ENCODE data around the gene PPP4C. TPM values are rescaled to one million over a fixed set of nuclear protein-coding genes. Genes with fewer than 3 reads are reported as not detected.

The PPP4C gene
- total RNA-seq, 1 experiment from 2014 or later = 93.2 TPM

DNA sequence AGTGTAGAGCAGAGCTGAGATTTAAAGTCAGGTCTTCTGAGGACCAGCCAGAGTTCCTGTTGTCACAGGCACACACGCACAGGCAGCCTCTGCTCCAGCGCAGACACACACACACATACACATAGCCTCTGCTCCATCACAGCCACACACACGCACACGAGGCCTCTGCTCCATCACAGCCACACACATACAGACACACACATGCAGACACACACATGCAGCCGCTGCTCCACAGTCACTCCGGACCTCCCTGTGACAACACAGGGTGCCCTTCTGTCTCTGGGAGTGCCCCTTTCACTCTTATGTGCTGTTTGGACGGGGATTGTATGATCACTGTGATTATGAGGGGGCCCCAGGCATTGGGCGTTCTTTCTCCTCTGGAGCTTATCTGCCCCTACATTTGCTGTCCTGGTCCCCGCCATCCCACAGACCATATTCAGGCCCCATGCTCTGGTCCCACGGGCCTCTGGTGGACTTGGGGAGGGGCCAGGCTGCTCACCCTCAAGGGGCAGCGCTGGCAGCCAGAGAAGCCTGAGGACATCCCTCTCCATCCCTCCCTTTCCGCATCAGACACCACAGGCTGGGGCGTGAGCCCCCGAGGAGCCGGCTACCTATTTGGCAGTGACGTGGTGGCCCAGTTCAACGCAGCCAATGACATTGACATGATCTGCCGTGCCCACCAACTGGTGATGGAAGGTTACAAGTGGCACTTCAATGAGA is 8.5 kb downstream of the PPP4C start:
- H3K4me3 Mint-ChIP-seq (ENCODE audit: unreplicated experiment) = no peak overlapping the region
- no peak for TF ChIP-seq CTCF (IDR thresholded peaks at IDR 0.05; ENCODE audit: unreplicated experiment)
- ChIA-PET POLR2A (interaction anchor here (0.5 to 2.0 kb wide), 5 partner anchors 8 to 408 kb away, joined by 3 to 9 read pairs (median 5); partner anchors contain the start of genes ALDOA, PAGR1, PPP4C and YPEL3), CTCF (interaction anchor here (0.7 kb wide), 1 partner anchor 497 kb away, joined by 4 read pairs; no protein-coding TSS in a partner anchor)
- H3K27ac Mint-ChIP-seq (ENCODE audit: low read depth, unreplicated experiment) = no peak overlapping the region
- DNase-seq (ENCODE audit: unreplicated experiment) = no peak
- BruUV-seq (replicated peaks) = no TSS peak
- intact Hi-C loops (cut with micrococcal nuclease) = no loop called here
- no peaks in the 10 kb centered on the region for H3K9me3 Mint-ChIP-seq (ENCODE audit: unreplicated experiment)
- H3K4me1 Mint-ChIP-seq (ENCODE audit: insufficient read depth, unreplicated experiment) = peaks cover 5% of the 10 kb centered on the region
- H3K27me3 Mint-ChIP-seq (ENCODE audit: insufficient read depth, unreplicated experiment) = no peaks in the 10 kb centered on the region
- peaks cover 50% of the 10 kb centered on the region for H3K36me3 Mint-ChIP-seq (ENCODE audit: insufficient read depth, unreplicated experiment)

GRCh38 chr16:30084816-30085159 is 9.0 kb downstream of the PPP4C start:
- H3K27ac Mint-ChIP-seq (ENCODE audit: low read depth, unreplicated experiment) = no peak overlapping the region
- H3K9me3 Mint-ChIP-seq (ENCODE audit: unreplicated experiment) = no peaks in the 10 kb centered on the region
- H3K27me3 Mint-ChIP-seq (ENCODE audit: insufficient read depth, unreplicated experiment) = no peaks in the 10 kb centered on the region
- ChIA-PET POLR2A (interaction anchor here (0.5 to 2.0 kb wide), 5 partner anchors 9 to 408 kb away, joined by 3 to 9 read pairs (median 5); partner anchors contain the start of genes ALDOA, PAGR1, PPP4C and YPEL3), CTCF (interaction anchor here (0.7 kb wide), 1 partner anchor 497 kb away, joined by 4 read pairs; no protein-coding TSS in a partner anchor)
- no peak for DNase-seq (ENCODE audit: unreplicated experiment)
- BruUV-seq (replicated peaks) = no TSS peak
- intact Hi-C loops (cut with micrococcal nuclease) = no loop called here
- H3K36me3 Mint-ChIP-seq (ENCODE audit: insufficient read depth, unreplicated experiment) = peaks cover 45% of the 10 kb centered on the region
- H3K4me3 Mint-ChIP-seq (ENCODE audit: unreplicated experiment) = no peak overlapping the region
- H3K4me1 Mint-ChIP-seq (ENCODE audit: insufficient read depth, unreplicated experiment) = peaks cover 5% of the 10 kb centered on the region
- no peak for TF ChIP-seq CTCF (IDR thresholded peaks at IDR 0.05; ENCODE audit: unreplicated experiment)

DNA sequence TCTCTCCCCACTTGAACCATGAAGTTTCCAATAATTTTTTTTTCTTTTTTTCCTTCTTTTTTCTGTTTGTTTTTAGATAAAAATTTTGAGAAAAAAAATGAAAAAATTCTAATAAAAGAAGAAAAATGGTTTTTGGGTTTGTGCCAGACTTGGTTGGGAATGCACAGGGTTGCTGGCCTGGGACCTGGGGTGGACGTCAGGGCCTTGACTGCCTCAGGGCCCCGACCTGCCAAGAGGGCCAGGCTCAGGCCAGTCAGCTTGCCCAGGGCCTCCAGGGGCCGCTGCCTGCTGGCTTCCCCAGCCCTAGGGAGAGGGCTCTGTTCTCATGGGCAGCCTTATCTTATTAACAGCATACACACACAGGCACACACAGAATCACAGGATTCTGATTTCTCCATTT is 9.5 kb downstream of the PPP4C start:
- no TSS peak for BruUV-seq (replicated peaks)
- Mint-ChIP-seq H3K27ac (ENCODE audit: low read depth, unreplicated experiment) (no peak overlapping the region), H3K36me3 (ENCODE audit: insufficient read depth, unreplicated experiment) (peaks cover 41% of the 10 kb centered on the region), H3K9me3 (ENCODE audit: unreplicated experiment) (no peaks in the 10 kb centered on the region), H3K4me1 (ENCODE audit: insufficient read depth, unreplicated experiment) (peaks cover 8% of the 10 kb centered on the region), H3K4me3 (ENCODE audit: unreplicated experiment) (no peak overlapping the region), H3K27me3 (ENCODE audit: insufficient read depth, unreplicated experiment) (no peaks in the 10 kb centered on the region)
- intact Hi-C loops (cut with micrococcal nuclease) = no loop called here
- no peak for DNase-seq (ENCODE audit: unreplicated experiment)
- ChIA-PET POLR2A (interaction anchor here (0.5 to 2.0 kb wide), 5 partner anchors 9 to 409 kb away, joined by 3 to 9 read pairs (median 5); partner anchors contain the start of genes ALDOA, PAGR1, PPP4C and YPEL3), CTCF (interaction anchor here (0.7 kb wide), 1 partner anchor 496 kb away, joined by 4 read pairs; no protein-coding TSS in a partner anchor)
- TF ChIP-seq CTCF (IDR thresholded peaks at IDR 0.05; ENCODE audit: unreplicated experiment) = no peak

DNA sequence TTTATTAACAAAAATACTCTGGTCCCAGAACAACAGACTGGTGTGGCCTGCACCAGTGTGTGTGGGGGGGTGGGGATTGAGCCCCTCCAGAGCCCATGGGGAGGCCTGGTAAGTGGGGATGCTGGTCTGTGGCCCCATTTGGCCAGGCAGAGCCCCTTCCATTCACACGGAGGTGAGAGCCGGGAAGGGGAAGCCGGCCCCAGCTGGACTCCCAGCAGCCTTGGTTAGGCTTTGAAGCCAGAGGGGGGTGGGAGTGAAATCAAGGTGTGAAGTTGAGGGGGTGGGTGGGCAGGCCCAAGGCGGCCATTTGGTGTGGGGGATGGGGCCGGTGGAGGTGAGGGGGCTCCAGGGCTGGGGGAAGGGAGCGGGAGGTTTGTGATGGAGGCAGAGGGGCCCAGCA is 10.0 kb downstream of the PPP4C start:
- no peak for TF ChIP-seq CTCF (IDR thresholded peaks at IDR 0.05; ENCODE audit: unreplicated experiment)

More for the DNA sequence above, 10.0 kb downstream of the PPP4C start:
- Mint-ChIP-seq H3K27me3 (ENCODE audit: insufficient read depth, unreplicated experiment) (no peaks in the 10 kb centered on the region), H3K4me3 (ENCODE audit: unreplicated experiment) (no peak overlapping the region), H3K27ac (ENCODE audit: low read depth, unreplicated experiment) (no peak overlapping the region), H3K4me1 (ENCODE audit: insufficient read depth, unreplicated experiment) (peaks cover 11% of the 10 kb centered on the region), H3K9me3 (ENCODE audit: unreplicated experiment) (no peaks in the 10 kb centered on the region), H3K36me3 (ENCODE audit: insufficient read depth, unreplicated experiment) (peaks cover 39% of the 10 kb centered on the region)
- no TSS peak for BruUV-seq (replicated peaks)
- no peak for DNase-seq (ENCODE audit: unreplicated experiment)
- intact Hi-C loops (cut with micrococcal nuclease) = no loop called here
- ChIA-PET POLR2A (interaction anchor here (0.6 to 2.0 kb wide), 3 partner anchors 10 to 113 kb away, joined by 4 to 9 read pairs (median 6); partner anchors contain the start of genes ALDOA and PPP4C), CTCF (no interaction called here)

All from MCF 10A (cell line).